Skin of body (tissue), 3 donors: ENCODE measurements around the gene FBXW7. TPM values are rescaled to one million over a fixed set of nuclear protein-coding genes. Genes with fewer than 3 reads are reported as not detected.

Experiments
- DNase-seq: peaks from one replicate; lab custom pipeline; 2025; lab: John Stamatoyannopoulos, UW
- small RNA-seq: library from RNA; depleted of rRNA; stranded (forward); fragments of <200 nt; gene quantifications from one replicate; pipeline ENCODE3, GENCODE V24; 2014; ENCODE audit warnings: low replicate concordance
- total RNA-seq: library from RNA; depleted of rRNA; stranded (reverse); fragments of >200 nt; gene quantifications from one replicate; pipeline ENCODE4 v1.2.3, GENCODE V29; 2014

Gene FBXW7
- total RNA-seq, 1 donor from 2014 or later: 76.8 TPM

DNA sequence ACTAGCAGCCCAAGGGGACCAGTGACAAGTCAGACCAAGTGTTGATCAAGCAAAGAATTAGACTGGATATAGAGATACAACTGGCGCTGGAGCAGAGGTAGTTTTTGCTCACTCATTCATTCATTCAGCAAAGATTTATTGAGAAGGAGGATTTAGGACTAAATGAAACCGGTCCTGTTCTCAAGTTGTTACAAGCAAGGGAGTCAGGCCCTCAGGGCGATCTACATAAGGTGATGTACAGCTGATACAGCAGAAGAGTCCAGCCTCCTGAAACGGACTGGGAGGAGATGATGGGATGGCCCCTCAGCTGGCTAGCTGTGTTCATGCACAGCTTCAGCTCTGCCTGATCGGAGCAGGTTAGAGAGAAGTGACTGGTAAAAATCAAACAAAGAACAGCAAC is 242.4 kb downstream of the FBXW7 start:
- no peak for DNase-seq

DNA sequence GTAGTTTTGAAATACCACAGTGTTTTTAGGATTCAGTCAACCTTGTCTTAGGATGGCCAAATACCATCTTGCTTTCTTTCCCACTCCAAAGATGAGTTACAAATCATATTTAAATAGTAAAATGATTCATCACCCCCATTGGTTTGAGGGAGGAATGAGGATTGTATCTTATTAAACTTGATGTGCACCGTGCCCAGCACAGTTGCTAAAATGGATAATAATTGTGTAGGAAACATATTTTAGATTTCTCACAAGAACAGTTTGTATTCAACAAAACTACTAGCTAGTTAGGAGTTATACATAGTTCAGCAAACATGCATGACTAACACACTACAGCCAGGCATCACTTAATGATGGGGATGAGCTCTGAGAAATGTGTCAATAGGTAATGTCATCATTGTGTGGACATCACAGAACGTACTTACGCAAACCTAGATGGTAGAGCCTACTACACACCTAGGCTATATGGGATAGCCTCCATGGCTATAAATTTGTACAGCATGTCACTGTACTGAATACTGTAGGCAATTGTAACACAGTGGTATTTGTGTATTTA is 245.4 kb downstream of the FBXW7 start:
- no peak for DNase-seq

DNA sequence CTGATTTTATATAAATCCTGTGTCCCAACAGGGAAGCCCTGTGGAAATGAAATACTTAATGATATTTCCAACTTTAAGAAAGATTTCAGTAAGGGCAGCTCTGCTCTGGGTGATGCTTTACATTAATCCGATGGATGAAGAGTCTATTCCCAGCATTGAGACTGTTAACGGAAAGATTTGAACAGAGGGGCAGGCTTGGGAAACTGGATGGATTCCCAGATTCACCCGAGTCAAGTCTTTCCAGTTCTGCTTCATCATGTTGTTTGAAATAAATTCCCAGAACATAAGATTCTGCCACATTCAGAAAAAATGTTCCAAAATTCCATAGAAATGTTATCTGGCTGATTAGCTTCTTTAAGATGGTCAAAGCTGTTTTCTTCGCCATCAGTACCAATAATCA is 246.0 kb downstream of the FBXW7 start:
- DNase-seq: peak; percentile 60

DNA sequence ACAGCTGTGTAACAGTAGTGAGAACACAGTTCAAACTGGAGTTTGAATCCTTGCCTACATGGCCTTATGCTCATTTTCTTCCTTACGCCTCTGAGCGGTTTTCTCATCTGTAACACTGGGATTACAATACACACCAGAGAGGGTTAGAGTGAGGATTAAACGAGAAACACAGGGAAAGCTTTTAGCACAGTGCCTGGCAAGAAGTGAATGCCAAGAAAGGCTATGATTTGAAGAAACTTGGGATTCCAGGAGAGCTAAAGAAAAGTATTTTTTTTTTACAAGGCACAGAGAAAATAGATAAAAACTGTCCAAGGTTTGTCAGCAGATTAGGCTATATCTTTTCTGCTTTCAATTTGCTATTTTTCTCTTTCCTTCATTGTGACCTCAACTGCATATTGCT is 246.4 kb downstream of the FBXW7 start:
- DNase-seq: no peak

DNA sequence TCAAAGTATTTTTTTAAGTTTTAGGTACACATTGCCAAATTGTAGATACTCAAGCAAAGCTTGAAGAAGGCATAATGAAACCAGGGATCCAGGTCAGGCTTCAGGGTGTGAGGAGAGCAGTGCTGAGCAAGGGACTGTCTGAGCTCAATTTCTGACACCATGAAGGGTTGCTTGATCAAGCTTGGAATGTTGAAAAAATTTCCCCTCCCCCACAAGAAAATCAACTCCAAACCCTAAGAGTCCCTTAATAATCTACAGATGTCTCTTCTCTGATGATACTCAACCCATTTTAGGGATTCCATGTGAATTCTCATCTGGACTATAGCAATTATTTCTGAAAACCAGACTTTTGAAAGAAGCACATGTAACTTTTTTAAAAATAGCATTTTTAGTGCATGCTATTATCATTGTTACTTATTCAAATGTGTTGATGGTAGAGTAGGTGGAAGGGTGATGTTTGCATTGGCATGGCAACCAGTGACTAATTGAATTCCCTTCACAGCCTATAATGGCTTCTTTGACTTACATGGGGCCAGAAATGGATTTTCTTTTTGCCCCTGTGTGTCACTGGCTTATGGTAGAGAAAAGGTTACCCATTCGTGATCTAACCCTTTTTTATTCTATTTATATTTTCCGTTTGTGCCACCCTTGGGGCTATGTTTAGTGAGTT is 252.0 kb downstream of the FBXW7 start:
- no peak for DNase-seq

DNA sequence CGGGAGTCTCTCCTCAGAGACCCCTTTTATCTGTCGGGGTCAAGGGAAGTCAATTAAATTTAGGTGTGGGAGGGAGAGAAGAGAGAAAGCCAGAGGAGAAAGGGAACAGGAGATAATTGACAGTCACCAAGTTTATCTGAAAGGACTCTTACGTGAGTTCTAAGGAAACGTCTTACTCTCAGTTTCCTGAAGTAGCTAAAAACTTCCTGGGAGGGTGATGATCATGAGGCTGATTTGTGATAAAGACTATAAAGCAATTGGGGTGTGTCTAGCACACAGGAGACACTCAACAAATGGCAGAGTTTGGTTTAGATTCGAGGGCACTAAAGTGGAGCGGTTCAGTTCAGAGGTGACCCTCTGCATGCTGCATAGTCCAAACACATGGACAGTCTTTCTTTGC is 254.1 kb downstream of the FBXW7 start:
- DNase-seq: no peak

DNA sequence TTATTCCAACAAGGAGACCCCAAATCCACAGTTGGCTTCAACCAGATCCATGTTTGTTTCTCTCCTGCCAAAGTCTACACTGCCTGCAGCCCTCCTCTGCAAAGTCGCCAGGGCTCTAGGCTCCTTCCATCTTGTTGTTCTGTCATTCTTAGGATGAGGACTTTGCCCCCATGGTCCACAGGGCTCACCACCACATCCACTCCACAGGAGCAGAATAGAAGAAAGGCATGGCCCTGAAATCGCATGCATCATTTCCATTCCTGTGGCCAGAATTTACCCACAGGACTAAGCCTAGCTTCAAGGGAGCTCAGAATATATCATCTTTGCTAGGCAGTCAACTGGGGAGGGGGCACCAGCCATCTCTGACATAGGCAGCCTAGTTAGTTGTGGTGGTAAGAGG is 254.7 kb downstream of the FBXW7 start:
- no peak for DNase-seq

DNA sequence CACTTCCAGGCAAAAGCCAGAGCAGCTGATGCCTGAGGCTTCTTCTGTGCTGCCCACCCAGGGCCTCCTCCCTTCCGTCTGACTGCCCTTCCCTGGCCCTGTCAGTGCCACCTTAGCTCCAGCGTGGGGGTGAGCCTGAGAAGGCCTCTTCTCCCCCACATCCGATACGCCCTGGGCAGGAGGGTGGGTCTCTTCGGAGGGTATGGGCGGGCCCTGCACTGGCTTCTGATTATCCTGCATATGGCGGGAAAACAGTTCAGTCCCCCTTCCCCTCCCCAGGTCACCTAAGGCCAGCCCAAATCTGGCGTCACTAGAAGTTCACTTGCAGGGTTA is 256.7 kb downstream of the FBXW7 start:
- no peak for DNase-seq

DNA sequence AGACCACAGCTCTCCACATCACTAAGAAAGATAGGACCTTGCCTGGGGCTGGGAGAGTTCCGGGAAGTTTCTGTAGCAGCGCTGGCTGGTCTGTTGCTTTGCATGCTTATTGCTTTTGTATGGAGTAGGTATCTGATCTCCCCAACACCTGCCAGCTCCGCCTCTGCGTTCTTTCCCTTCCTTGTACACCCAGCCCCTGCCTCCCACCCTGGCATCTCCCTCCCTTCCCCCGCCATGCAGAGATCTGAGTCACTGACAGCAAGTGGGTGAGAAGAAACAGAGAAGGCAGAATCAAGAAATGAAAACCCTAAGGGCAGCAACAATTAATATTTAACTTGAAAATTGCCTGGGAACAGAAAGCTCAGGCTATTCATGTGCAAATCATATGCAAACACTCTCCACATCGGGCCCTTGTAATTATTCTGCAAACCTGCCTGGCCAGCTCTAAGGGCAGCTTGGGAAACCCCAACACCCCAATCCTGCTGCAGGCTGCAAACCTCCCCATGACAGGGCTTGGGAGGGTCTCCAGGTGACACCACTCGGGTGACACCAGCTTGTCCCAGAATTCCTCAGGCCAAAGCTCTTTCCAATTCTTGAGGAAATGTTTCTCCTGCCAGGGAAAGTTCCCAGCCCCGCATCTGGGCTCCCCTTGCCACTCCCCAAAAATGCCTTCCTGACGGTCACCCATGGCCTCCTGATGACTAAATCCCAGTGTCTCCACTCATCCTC is 257.2 kb downstream of the FBXW7 start:
- no peak for DNase-seq

DNA sequence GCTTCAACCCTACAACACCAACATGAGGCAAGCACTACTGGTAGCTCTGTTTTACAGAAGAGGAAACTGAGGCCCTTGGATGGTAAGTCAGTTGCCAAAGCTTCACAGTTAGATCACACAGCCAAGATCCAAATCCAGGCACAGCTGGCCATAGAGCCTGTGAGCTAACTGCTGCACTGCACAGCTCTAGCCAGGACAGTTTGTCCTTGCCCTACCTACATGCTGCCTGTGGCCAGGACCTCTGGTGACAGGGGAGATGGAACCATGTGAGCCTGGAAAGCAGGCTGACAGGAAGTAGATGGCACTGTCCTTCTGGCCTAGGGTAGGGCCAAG is 257.8 kb downstream of the FBXW7 start:
- no peak for DNase-seq

DNA sequence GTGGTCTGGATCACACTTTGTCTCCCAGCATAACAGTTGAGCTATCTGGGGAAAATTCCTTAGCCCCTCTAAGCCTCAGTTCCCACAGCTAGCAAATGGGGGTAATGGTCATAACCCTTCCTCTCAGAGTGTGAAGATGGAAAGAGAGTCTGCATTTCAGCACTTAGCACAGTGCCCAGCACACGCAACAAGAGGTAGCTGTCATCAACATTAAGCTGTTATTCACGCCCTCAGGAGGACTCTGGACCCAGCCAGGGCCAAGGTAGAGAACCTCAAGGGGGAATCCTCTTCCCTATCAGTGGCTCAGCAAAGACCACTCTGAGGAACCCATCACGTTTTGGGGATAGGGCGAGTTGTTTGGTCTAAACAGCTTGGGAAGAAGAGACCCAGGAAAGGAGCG is 258.6 kb downstream of the FBXW7 start:
- no peak for DNase-seq

DNA sequence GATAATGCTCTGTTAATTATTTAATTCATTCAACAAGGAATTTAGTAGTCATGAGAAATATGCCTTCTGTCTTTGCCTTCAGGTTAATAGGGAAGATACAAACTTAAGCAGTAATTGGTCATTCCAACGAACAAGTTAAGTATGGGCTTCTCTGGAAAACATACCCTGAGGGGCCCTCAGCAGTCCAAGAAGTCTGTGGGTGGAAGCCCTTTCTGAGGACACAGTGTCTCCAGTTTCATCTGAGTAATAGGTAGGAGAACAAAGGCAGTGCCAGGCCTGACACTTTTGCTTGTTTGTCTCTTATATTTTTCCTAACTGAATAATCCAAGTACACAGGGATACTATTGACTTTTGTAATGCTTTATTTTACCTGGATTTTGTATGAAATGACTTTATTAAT is 262.5 kb downstream of the FBXW7 start:
- DNase-seq: no peak

Small RNAs within 50 kb of the gene (small RNA-seq; reads per million reads assigned to genes)
- gene MIR3140: not detected

Other genes with a start within 250 kb of the FBXW7 start
- 15.0 TPM for gene TMEM154, start 143.9 kb upstream of the FBXW7 start, total RNA-seq
- 0.99 TPM for gene TIGD4, start 243.6 kb upstream of the FBXW7 start, total RNA-seq
- gene ARFIP1, start 243.9 kb upstream of the FBXW7 start, total RNA-seq: 41.2 TPM